ENCODE measurements around the gene ASAP2. TPM values are rescaled to one million over a fixed set of nuclear protein-coding genes. Genes with fewer than 3 reads are reported as not detected.

ASAP2 gene
- total and polyA plus RNA-seq, 2 experiments from 2014 or later = 8.5 to 16.7 TPM

- Histone ChIP-seq H3K4me3 (no peak overlapping the region), H3K36me3 (no peaks in the 10 kb centered on the region), H3K27me3 (no peaks in the 10 kb centered on the region), H3K27ac (no peak overlapping the region), H3K9me3 (ENCODE audit: low read depth) (no peaks in the 10 kb centered on the region), H3K4me1 (ENCODE audit: low read depth) (peaks cover 15% of the 10 kb centered on the region)
- no peak for TF ChIP-seq CTCF (IDR thresholded peaks at IDR 0.05; ENCODE audit: low read depth, low read length)
- no peak for DNase-seq (ENCODE audit: low read depth in 1 of 2, low spot score in 1 of 2)
Observed at GRCh38 chr2:9417725-9418124, 211.1 kb downstream of the ASAP2 start.

DNA sequence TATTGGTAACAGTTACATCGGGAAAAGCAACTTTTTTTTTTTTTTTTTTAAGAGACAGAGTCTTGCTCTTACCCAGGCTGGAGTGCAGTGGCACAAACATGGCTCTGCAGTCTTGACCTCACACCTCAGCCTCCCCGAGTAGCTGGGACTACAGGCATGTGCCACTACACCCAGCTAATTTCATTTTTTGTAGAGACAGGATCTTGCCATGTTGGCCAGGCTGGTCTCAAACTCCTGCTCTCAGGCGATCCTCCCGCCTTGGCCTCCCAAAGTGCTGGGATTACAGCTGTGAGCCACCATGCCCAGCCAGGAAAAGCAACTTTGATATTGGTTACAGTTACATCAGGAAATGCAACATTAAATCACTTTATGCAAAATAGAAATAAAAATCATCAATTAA is 212.1 kb downstream of the ASAP2 start:
- Histone ChIP-seq H3K4me3 (no peak overlapping the region), H3K36me3 (no peaks in the 10 kb centered on the region), H3K4me1 (ENCODE audit: low read depth) (peaks cover 15% of the 10 kb centered on the region), H3K27ac (no peak overlapping the region), H3K27me3 (no peaks in the 10 kb centered on the region), H3K9me3 (ENCODE audit: low read depth) (no peaks in the 10 kb centered on the region)
- DNase-seq (ENCODE audit: low read depth in 1 of 2, low spot score in 1 of 2) = no peak
- no peak for TF ChIP-seq CTCF (IDR thresholded peaks at IDR 0.05; ENCODE audit: low read depth, low read length)

DNA sequence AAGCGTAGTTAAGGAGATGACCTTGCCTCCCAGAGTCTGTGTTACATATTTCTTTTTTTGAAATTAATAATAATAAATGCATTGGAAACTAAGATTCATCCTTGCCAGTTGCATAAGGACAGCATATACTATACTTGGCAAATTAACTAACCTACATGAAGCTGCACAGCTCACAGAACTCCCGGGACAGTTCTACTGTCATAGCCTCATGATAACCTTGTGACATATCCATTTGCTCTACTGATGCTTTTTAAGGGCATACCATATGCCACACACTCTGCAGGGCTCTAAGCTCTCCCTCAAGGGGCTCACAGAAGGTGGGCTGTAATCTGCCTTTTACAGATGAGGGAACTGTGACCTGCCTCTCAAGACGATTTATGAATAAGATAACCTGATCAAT is 212.9 kb downstream of the ASAP2 start:
- Histone ChIP-seq H3K27ac (no peak overlapping the region), H3K9me3 (ENCODE audit: low read depth) (no peaks in the 10 kb centered on the region), H3K27me3 (no peaks in the 10 kb centered on the region), H3K4me3 (no peak overlapping the region), H3K36me3 (no peaks in the 10 kb centered on the region), H3K4me1 (ENCODE audit: low read depth) (peaks cover 17% of the 10 kb centered on the region)
- DNase-seq (ENCODE audit: low read depth in 1 of 2, low spot score in 1 of 2) = no peak
- no peak for TF ChIP-seq CTCF (IDR thresholded peaks at IDR 0.05; ENCODE audit: low read depth, low read length)

- no peak overlapping the region for H3K27ac ChIP-seq
- no peaks in the 10 kb centered on the region for H3K27me3 ChIP-seq
- DNase-seq (ENCODE audit: low read depth in 1 of 2, low spot score in 1 of 2) = no peak
- TF ChIP-seq CTCF (IDR thresholded peaks at IDR 0.05; ENCODE audit: low read depth, low read length) = no peak
- H3K4me1 ChIP-seq (ENCODE audit: low read depth) = peaks cover 20% of the 10 kb centered on the region
- no peak overlapping the region for H3K4me3 ChIP-seq
- H3K36me3 ChIP-seq = no peaks in the 10 kb centered on the region
- no peaks in the 10 kb centered on the region for H3K9me3 ChIP-seq (ENCODE audit: low read depth)
Observed at GRCh38 chr2:9420495-9420894, 213.9 kb downstream of the ASAP2 start.

- Histone ChIP-seq H3K27ac (peak overlapping the region; percentile 19), H3K9me3 (ENCODE audit: low read depth) (no peaks in the 10 kb centered on the region), H3K36me3 (no peaks in the 10 kb centered on the region), H3K4me3 (peak overlapping the region; percentile 84), H3K27me3 (no peaks in the 10 kb centered on the region), H3K4me1 (ENCODE audit: low read depth) (peaks cover 20% of the 10 kb centered on the region)
- peak; percentile 5 for TF ChIP-seq CTCF (IDR thresholded peaks at IDR 0.05; ENCODE audit: low read depth, low read length)
- DNase-seq (ENCODE audit: low read depth in 1 of 2, low spot score in 1 of 2) = peak in 1 of 2 donors; percentile 23
Observed at GRCh38 chr2:9422321-9423099, 215.9 kb downstream of the ASAP2 start.

Data from cardiac muscle cell (in vitro differentiated cells and primary cell).